Measurements from ENCODE around the gene SOST.
A peak's percentile ranks its signal among the peaks of the same experiment; 100 is the strongest.

SOST gene

GRCh38 chr17:43774304-43775250 is 16.0 kb upstream of the SOST start:
- no peak for DNase-seq

DNA sequence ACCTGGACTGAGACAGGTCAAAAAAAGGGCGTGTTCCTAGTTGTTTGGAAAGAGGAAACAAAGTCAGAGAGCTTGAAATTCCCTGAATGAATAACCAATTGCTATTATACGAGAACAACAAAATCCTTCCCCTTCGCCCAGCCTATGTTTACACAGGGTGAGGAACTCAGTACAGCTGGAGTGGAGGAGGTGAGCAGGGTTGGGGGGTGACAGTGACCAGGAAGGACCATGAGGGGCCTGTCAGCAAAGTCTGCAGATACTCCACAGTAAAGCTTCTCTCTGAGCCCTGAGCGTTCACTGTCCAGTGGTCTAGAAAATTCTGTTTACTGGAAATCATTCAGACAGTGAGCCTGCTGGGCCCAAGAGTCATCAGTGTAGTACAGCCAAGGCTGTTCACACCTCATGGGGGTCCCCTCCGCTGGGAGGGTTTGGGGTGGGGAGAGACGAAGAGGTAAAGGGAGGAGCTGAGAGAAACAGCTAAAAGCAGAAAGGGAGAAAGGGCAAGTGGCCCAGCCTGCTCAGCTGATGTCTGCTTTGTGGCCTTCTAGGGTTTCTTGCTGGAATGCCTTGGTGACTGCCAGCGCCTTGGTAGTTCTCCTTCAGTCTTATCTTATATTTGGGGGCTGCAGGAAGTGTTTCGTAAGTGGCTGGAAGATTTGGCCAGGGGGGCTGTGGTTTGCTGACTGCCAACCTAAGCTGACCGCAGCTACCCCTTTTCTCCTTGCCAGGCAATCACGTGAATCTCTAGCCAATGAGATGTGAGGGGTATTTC is 14.5 kb upstream of the SOST start:
- DNase-seq = no peak

DNA sequence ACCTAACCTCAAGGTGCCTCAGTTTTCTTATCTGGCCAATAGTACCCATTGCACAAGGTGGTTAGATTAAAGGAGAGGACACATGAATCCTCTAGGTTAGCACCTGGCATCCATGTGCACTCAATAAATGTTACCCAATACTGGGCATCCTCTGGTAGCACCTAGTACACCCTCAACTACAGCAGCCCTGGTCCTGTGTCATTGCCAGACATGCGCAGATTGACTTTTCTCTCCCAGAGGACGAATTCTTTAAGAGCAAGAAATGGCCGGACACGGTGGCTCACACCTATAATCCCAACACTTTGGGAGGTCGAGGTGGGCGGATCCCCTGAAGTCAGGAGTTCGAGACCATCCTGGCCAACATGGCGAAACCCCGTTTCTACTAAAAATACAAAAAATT is 12.9 kb upstream of the SOST start:
- no peak for DNase-seq

GRCh38 chr17:43770957-43771356 is 12.4 kb upstream of the SOST start:
- no peak for DNase-seq

- DNase-seq = no peak
These were observed 11.3 kb upstream of the SOST start for GRCh38 chr17:43769859-43770258.

DNA sequence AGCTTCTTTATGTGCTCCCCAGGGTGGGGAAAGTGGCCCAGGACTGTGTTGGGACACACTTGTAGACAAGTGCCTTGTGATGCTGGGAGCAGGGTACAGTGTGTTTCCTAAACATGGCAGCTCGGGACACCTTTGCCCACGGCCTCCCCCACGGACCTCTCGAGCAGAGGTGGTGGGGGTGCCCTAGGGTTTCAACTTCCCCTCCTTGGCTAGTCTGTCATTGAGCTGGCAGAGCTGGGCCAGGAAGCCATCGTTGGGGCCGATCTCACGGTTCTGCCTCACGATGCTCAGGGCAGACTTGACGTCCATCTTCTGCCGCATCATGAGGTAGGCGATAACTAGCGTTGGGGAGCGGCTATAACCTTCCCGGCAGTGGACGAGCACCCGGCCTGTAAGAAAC is 10.8 kb upstream of the SOST start:
- no peak for DNase-seq

DNA sequence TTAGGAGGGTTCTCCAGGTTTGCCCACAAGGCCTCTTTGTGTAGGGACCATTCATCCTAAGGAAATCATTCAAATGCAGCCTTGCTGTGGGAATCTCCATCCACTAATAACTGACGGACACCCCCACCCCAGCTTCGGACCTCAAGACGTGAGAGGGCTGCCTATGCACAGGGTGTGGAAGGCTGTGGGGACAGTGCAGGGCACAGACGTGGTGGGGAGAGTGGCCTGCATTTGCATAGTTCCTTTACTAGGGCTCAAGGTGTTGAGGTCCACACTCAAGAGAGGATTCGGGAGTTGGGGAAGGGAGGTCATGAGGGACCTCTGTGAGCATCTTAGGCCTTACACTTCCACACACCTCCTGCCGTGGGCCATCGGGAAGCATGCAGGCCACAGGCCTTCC is 10.4 kb upstream of the SOST start:
- DNase-seq = no peak

DNA sequence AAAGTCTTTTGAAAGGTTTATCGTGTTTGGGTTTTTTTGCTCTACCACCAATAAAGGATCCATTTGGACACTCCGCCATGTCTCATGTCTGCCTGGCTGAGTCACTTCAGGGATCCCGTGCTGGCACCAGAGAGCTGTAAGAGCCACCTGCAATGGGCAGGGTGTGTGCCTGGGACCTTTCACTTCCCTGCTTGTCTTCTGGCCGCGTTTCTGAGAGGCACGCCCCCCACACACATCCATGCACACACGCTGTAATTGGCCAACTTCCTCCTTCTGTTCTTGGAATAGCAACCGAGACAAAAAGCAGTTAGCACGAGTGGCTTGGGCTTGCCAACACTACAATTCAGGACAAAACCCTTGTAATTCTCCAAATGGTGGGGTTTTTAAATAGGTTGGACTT is 9.8 kb upstream of the SOST start:
- no peak for DNase-seq

GRCh38 chr17:43767713-43768059 is 9.1 kb upstream of the SOST start:
- DNase-seq = no peak

DNA sequence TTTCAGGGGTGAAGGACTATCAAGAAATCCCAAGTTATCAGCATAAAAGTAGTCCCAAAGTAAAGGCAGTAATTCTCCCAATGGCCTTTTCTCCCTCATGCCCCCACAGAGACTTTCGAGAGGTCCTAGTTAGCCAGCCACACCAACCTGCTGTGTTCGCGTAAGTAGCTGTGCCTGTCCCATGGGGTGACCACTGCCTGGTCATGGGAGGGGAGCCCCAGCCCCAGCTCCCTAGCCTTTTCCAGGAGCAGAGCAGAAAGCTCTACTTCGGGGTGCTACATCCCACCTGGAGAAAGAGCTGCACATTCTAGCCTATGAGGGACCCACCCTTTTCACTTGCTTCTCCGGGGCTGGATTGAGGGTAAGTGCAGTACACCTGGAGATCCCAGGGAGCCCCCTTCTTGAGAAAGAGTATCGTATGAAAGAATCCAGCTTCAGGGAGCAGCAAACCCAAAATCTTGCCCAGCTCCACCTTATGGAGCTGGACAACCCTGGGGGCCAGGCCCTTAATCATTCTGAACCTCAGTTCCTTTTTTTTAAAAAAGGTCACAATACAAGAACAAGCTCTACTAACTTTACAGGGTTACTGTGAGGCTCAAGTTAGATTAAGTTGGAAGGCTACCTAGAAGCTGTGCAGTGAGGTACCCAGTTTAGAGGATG is 8.6 kb upstream of the SOST start:
- no peak for DNase-seq

GRCh38 chr17:43766413-43767052 is 7.9 kb upstream of the SOST start:
- DNase-seq = peak; percentile 31 to 59

DNA sequence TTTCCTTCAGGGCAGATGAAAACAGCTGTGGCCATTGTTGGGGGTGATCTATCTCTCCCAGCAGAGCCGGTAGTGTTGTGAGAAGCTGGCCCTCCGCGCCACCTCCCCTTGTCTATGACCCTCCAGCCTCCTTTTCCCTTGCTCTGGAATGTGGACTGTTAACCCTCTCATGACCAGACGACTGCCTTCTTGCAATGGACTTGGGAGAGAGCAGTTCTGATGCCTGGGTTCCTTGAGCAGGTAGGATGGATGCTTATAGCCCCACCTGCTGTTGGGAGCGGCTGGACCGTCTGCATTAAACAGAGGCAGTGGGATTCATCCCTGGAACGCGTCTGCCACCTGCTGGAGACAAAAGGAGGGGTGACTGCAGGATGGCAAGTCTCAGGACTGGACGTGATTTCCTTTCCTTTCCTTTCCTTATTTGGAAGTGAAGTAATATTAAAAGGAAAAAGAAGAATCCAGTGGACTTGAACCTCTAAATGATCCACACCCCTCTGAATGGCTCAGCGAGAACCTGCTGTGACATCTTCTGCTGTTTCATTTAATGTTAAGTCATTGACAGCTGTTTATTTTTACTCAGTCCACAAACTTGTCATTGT is 1.8 kb upstream of the SOST start:
- DNase-seq = peak; percentile 88 to 92

GRCh38 chr17:43759836-43760235 is 1.2 kb upstream of the SOST start:
- DNase-seq = no peak

DNA sequence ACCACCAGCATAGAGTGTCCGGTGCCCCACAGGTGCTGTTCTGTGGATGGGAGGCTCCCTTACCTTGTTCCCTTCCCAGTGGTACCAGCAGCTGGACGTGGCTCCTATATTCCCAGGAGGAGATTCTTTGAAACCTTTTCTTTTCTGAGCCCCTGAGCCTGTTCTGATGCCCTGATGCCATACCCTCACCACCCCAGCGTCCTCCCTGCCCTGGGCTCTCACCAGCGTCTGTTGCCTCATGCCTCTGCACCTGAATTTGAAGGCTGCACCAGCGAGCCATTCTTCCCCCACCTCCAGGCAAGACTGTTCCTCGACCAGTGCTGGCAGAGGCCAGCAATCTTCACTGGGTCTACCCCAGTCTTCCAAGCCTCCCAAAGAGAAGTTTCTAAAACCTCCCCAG is 505 bp downstream of the SOST start:
- DNase-seq = no peak

GRCh38 chr17:43757171-43757660 is 1.4 kb downstream of the SOST start:
- no peak for DNase-seq

- no peak for DNase-seq
These were observed 2.4 kb downstream of the SOST start for GRCh38 chr17:43756201-43756600.

DNA sequence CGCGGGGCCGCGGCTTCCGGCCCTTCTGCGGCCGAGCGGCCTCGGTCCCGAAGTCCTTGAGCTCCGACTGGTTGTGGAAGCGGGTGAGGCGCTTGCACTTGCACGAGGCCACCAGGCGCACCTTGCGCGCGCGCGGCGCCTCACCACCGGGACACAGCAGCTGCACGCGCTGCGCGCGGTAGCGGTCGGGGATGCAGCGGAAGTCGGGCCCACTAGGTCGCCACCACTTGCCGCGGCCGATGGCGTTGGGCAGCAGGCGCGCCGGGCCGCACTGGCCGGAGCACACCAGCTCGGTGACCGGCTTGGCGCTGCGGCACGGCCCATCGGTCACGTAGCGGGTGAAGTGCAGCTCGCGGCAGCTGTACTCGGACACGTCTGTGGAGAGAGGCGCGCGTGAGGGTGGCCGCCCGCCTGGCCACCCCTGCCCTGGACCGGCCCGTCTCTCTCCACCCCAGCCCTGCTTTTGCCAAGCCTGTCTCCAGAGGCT is 3.2 kb downstream of the SOST start:
- DNase-seq = peak; percentile 25 to 70

DNA sequence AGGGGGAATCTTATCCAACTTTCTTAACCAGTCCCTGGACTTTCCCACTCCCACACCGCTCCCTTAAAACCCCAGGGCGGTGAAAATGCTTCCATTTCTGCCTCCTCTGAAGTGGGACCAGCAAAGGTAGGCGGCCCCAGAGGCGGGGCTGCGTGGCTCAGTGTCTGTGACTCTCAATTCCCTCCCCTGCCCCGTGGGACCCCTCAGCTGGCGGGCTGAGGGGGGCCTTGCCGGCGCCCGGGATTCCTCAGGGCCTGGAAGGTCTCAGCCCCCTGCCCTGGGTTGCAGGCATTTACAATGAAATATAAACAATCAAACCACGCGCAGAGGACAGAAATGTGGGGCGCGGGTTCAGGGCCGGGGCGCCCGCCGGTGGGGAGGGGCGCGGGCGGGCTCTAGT is 3.6 kb downstream of the SOST start:
- no peak for DNase-seq

- no peak for DNase-seq
These were observed 5.0 kb downstream of the SOST start for GRCh38 chr17:43753493-43754129.

GRCh38 chr17:43750153-43750552 is 8.4 kb downstream of the SOST start:
- no peak for DNase-seq

DNA sequence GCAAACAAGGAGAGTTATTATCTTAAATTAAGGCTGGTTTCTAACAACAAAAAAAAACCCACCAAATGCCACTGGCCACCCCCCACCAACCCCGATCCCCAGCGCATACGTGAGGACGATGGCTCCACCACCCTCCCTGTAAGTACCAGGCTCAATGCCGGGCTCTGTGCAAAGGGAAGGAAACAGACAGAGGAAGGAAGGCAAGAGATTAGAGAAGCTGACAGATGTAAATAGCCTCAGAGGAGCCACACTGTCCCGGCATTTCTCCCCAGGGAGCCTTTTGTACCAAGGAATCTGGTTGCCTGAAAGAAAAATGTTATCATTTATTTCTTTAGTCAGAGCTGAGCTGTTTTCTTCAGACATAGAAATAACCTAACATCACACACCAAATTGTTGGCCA is 13.1 kb downstream of the SOST start:
- DNase-seq = peak; percentile 73 to 74

GRCh38 chr17:43741636-43742035 is 17.0 kb downstream of the SOST start:
- no peak for DNase-seq

All from NCI-H524 (cell line).